Measurements from ENCODE around the gene EEF2K. TPM values are rescaled to one million over a fixed set of nuclear protein-coding genes. Genes with fewer than 3 reads are reported as not detected.

Gene EEF2K
- 10 to 100 TPM; 58.2 to 75.1 TPM for total RNA-seq

DNA sequence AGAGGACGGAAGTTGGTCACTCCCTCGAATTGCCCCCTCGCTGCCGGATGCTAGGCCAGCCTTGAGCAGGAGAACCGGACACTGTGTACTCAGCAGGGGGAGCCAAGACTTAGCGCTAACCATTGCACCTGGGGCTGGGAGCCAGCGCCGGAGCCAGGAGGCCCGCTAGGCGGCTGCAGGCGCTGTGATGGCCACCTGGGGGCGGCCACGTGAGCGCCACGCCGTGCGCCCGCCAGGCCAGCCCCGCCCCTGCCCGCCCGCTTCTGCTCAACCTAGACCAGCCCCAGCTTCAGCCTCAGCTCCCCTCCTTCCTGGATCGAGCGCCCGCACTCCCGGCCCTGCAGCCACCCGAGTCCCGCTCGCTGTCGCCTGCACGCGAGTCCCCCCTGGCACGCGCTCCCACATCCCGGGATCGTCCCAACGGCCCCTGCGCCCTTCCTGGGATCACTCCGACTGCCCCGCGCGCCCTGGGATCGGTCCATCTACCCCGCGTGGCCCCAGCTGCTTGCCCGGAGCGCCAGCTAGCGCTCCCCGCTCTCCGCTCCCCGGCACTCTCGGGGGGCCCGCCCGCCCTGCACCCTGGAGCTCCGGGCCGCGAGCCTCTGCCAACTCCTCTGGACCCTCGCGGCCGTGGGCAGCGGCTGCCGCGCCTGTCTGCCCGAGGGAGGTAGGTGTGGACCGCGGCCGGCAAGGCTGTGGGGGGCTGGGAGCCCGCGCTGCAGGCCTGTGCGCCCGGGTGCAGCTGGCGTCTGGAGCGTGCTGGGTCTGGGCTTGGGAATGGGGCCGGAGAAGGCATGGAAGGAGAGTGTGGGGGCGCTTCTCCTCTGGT, at the start of gene EEF2K:
EEF2K (plus strand) TSS at position 266 of the 829 bp plus-strand sequence. CDS start 19,452 bp downstream, outside the sequence.
- Histone ChIP-seq H3K27me3 (replicated peaks; ENCODE audit: insufficient read depth) (no peaks in the 10 kb centered on the region), H3K4me3 (peak within 1 kb of the TSS; percentile 78 to 97), H3K9me3 (no peaks in the 10 kb centered on the region), H3K36me3 (no peaks in the 10 kb centered on the region), H3K4me1 (replicated peaks) (peaks cover 15% of the 10 kb centered on the region), H3K27ac (peak within 1 kb of the TSS; percentile 90 to 91)
- under 1% methylated on average over 73 of the region's 74 CpGs for WGBS
- intact Hi-C loops (cut with DNase I) = loop anchor here (2.0 kb wide), 1 partner anchor 33 kb away; no protein-coding TSS in a partner anchor
- TF ChIP-seq, protein P1, sequence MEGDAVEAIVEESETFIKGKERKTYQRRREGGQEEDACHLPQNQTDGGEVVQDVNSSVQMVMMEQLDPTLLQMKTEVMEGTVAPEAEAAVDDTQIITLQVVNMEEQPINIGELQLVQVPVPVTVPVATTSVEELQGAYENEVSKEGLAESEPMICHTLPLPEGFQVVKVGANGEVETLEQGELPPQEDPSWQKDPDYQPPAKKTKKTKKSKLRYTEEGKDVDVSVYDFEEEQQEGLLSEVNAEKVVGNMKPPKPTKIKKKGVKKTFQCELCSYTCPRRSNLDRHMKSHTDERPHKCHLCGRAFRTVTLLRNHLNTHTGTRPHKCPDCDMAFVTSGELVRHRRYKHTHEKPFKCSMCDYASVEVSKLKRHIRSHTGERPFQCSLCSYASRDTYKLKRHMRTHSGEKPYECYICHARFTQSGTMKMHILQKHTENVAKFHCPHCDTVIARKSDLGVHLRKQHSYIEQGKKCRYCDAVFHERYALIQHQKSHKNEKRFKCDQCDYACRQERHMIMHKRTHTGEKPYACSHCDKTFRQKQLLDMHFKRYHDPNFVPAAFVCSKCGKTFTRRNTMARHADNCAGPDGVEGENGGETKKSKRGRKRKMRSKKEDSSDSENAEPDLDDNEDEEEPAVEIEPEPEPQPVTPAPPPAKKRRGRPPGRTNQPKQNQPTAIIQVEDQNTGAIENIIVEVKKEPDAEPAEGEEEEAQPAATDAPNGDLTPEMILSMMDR (IDR thresholded peaks at IDR 0.05) = peak; percentile 78 to 100 (median 94)
- TF ChIP-seq POLR2A (IDR thresholded peaks at IDR 0.05) (peak; percentile 74), POLR2AphosphoS5 (IDR thresholded peaks at IDR 0.05) (peak; percentile 88)
- peak; percentile 94 for DNase-seq (ENCODE audit: low spot score)

DNA sequence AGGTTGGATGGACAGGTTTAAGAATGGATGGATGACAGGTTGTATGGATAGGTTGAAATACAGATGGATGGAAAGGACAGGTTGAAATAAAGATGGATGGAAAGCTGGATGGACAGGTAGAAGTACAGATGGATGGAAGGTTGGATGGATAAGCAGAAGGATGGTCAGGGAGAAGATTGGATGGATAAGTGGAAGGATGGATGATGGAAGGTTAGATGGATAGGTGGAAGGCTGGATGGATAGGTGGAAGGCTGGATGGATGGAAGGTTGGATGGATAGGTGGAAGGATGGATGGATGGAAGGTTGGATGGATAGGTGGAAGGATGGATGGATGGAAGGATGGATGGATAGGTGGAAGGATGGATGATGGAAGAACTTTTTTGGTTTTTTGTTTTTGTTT, 44.7 kb upstream of the EEF2K start:
- Histone ChIP-seq H3K9me3 (no peaks in the 10 kb centered on the region), H3K4me3 (no peak overlapping the region), H3K27ac (no peak overlapping the region), H3K36me3 (no peaks in the 10 kb centered on the region), H3K27me3 (replicated peaks; ENCODE audit: insufficient read depth) (no peaks in the 10 kb centered on the region), H3K4me1 (replicated peaks) (no peaks in the 10 kb centered on the region)
- DNase-seq (ENCODE audit: low spot score) = no peak
- intact Hi-C loops (cut with DNase I) = no loop called here
- no peak for TF ChIP-seq POLR2AphosphoS5 (IDR thresholded peaks at IDR 0.05)
- TF ChIP-seq POLR2A (IDR thresholded peaks at IDR 0.05) = no peak
- TF ChIP-seq, protein P1 (IDR thresholded peaks at IDR 0.05) = no peak

DNA sequence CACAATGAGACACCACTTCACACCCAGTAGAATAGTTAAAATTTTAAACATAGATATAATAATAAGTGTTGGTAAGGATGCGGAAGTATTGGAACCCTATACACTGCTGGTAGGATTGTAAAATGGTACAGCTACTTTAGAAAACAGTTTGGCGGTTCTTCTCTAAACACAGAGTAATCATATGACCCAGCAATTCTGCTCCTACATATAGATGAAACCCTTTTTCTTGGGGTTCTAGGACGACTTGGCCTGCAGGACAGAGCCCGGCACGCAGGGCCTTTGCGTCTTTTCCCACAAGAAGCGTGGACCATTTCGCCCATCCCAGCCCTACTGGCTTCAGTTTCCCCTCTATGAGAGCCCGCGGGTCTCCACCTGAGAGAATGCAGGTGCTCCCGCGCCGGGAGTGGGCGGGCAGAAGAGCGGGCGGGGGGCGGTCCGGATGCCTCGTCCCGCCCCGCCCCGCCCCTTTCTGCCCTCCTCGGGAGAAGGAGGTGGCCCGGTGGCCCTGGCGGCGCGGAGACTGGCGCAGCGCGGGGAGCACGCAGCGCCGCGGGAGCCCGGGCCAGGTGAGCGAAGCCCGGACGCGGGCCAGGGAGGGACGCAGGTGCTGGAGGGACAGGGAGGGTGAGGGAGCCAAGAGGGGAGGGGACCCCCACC, 44.0 kb upstream of the EEF2K start, which contains the start of gene SDR42E2:
SDR42E2 (plus strand) TSS at position 508 of the 657 bp plus-strand sequence. CDS start 3,077 bp downstream, outside the sequence.
- H3K27me3 ChIP-seq (replicated peaks; ENCODE audit: insufficient read depth) = no peaks in the 10 kb centered on the region
- no peak for DNase-seq (ENCODE audit: low spot score)
- no peaks in the 10 kb centered on the region for H3K4me1 ChIP-seq (replicated peaks)
- no peaks in the 10 kb centered on the region for H3K9me3 ChIP-seq
- H3K27ac ChIP-seq = no peak within 1 kb of the TSS
- WGBS = 4% methylated on average over 30 of the region's 40 CpGs
- peak within 1 kb of the TSS in 1 of 2 donors; percentile 10 for H3K4me3 ChIP-seq
- TF ChIP-seq POLR2AphosphoS5 (IDR thresholded peaks at IDR 0.05) (no peak), POLR2A (IDR thresholded peaks at IDR 0.05) (no peak)
- intact Hi-C loops (cut with DNase I) = no loop called here
- no peaks in the 10 kb centered on the region for H3K36me3 ChIP-seq

DNA sequence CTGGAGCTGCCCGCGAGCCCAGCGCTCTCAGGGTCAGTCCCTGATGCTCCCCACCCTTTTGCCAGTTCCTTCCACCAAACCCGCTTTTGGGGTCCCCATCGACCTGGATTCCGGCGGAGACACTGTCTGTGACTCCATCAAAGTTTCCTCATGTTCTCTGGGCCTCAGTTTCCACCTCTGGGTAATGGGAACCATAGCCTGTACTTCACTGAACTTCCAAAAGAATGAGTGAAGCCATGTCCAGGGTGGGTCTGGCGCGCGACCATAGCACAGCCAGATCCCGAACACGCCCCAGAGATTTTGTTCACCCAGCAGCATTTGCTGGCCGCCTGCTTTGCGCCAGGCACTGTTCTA, 43.4 kb upstream of the EEF2K start:
- WGBS = 44% methylated on average over 14 of the region's 14 CpGs
- H3K4me3 ChIP-seq = peak overlapping the region in 1 of 2 donors; percentile 10
- intact Hi-C loops (cut with DNase I) = no loop called here

DNA sequence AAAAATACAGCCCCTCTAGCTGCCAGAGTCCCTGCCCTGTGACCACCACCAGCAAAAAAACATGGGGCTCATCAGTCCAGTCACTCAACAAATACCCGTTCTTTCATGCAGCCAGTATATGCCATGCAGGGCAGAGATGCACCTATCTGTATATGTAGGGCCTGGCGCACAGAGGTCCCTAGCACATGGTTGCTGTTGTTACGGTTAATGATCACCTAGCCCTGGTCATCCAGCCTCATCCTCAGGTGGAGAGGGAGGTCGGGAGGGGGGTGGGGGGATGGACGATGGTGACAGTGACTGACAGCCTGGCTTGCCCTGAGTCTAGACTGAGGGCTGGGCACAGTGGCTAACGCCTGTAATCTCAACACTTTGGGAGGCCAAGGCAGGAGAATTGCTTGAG, 42.3 kb upstream of the EEF2K start:
- TF ChIP-seq POLR2AphosphoS5 (IDR thresholded peaks at IDR 0.05) (no peak), POLR2A (IDR thresholded peaks at IDR 0.05) (no peak)
- TF ChIP-seq, protein P1 (IDR thresholded peaks at IDR 0.05) = no peak
- 80% methylated on average over 6 of the region's 6 CpGs for WGBS
- Histone ChIP-seq H3K36me3 (no peaks in the 10 kb centered on the region), H3K27me3 (replicated peaks; ENCODE audit: insufficient read depth) (no peaks in the 10 kb centered on the region), H3K4me1 (replicated peaks) (no peaks in the 10 kb centered on the region), H3K27ac (no peak overlapping the region), H3K4me3 (no peak overlapping the region), H3K9me3 (no peaks in the 10 kb centered on the region)
- no peak for DNase-seq (ENCODE audit: low spot score)
- intact Hi-C loops (cut with DNase I) = no loop called here

More for the DNA sequence above, 43.4 kb upstream of the EEF2K start:
- Histone ChIP-seq H3K27me3 (replicated peaks; ENCODE audit: insufficient read depth) (no peaks in the 10 kb centered on the region), H3K36me3 (no peaks in the 10 kb centered on the region), H3K9me3 (no peaks in the 10 kb centered on the region), H3K4me1 (replicated peaks) (no peaks in the 10 kb centered on the region), H3K27ac (no peak overlapping the region)
- no peak for DNase-seq (ENCODE audit: low spot score)
- TF ChIP-seq, protein P1 (IDR thresholded peaks at IDR 0.05) = no peak
- TF ChIP-seq POLR2A (IDR thresholded peaks at IDR 0.05) = no peak
- no peak for TF ChIP-seq POLR2AphosphoS5 (IDR thresholded peaks at IDR 0.05)

Data from prostate gland (tissue), 2 donors.